ENCODE results near the gene NRARP. TPM values are rescaled to one million over a fixed set of nuclear protein-coding genes. Genes with fewer than 3 reads are reported as not detected.

Gene NRARP
- polyA plus RNA-seq, 3 donors: 15.4 TPM; not detected in 2

DNA sequence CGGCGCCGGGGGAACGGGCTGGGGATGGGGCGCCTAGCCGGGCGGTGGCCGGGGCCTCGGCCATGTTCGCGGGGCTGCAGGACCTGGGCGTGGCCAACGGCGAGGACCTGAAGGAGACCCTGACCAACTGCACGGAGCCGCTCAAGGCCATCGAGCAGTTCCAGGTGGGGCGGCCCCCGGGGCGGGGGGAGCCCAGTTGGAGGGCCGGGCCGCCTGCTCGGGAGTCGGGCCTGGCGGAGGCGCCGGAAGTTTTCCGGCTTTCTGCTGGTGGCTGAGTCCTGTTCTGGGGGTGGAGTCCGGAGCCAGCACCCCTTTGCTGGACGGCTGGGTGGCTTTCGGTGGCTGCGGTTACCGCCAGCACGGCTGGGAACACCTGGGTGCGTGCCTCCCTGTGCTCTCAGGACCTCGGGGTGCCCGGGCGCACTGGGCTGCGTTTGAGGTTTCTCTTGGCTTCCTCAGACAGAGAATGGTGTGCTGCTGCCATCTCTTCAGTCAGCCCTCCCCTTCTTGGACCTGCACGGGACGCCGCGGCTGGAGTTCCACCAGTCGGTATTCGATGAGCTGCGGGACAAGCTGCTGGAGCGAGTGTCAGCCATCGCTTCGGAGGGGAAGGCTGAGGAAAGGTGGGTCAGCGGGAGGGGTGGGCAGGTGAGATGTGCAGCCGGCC, 46.5 kb downstream of the NRARP start:
- peaks cover 12 to 21% of the 10 kb centered on the region in 2 donors for H3K36me3 ChIP-seq (replicated peaks in 1 of 2; ENCODE audit: control insufficient read depth in 1 of 2, insufficient read depth in 2 of 2, low read length in 2 of 2)
- H3K9me3 ChIP-seq (replicated peaks in 1 of 2; ENCODE audit: control insufficient read depth in 1 of 2, insufficient read depth in 1 of 2, low read length in 2 of 2): no peaks in the 10 kb centered on the region
- no peak for DNase-seq
- peak overlapping the region; percentile 76 for H3K9ac ChIP-seq (ENCODE audit: insufficient read depth, low read length, poor library complexity, severe bottlenecking)
- H3K4me3 ChIP-seq (replicated peaks in 1 of 3; ENCODE audit: low read depth in 2 of 3, low read length in 3 of 3): peak overlapping the region; percentile 52 to 94 (median 80)
- H4K20me1 ChIP-seq (ENCODE audit: insufficient read depth, low read length): peaks cover 25% of the 10 kb centered on the region
- peaks cover 0 to 6% (median 6%) of the 10 kb centered on the region in 3 donors for H3K27me3 Mint-ChIP-seq (ENCODE audit: low read depth in 3 of 3)
- TF ChIP-seq, protein P1, sequence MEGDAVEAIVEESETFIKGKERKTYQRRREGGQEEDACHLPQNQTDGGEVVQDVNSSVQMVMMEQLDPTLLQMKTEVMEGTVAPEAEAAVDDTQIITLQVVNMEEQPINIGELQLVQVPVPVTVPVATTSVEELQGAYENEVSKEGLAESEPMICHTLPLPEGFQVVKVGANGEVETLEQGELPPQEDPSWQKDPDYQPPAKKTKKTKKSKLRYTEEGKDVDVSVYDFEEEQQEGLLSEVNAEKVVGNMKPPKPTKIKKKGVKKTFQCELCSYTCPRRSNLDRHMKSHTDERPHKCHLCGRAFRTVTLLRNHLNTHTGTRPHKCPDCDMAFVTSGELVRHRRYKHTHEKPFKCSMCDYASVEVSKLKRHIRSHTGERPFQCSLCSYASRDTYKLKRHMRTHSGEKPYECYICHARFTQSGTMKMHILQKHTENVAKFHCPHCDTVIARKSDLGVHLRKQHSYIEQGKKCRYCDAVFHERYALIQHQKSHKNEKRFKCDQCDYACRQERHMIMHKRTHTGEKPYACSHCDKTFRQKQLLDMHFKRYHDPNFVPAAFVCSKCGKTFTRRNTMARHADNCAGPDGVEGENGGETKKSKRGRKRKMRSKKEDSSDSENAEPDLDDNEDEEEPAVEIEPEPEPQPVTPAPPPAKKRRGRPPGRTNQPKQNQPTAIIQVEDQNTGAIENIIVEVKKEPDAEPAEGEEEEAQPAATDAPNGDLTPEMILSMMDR (IDR thresholded peaks at IDR 0.05): no peak
- H3K9me3 Mint-ChIP-seq: no peaks in the 10 kb centered on the region
- H3K4me3 Mint-ChIP-seq: peak overlapping the region; percentile 87 to 91
- H3K79me2 ChIP-seq (ENCODE audit: insufficient read depth, low read length): peaks cover 19% of the 10 kb centered on the region
- peak overlapping the region in 4 of 7 donors; percentile 46 to 91 (median 76) for H3K27ac Mint-ChIP-seq
- H3K4me1 ChIP-seq (ENCODE audit: control insufficient read depth in 1 of 2, insufficient read depth in 2 of 2, low read length in 2 of 2): peaks cover 19 to 27% of the 10 kb centered on the region in 2 donors
- peaks cover 15 to 34% of the 10 kb centered on the region in 2 donors for H3K36me3 Mint-ChIP-seq
- H2AFZ ChIP-seq (ENCODE audit: insufficient read depth, low read depth, low read length, poor library complexity, severe bottlenecking): peak overlapping the region; percentile 97
- no peaks in the 10 kb centered on the region for H3K27me3 ChIP-seq (ENCODE audit: control insufficient read depth in 2 of 2, insufficient read depth in 2 of 2, low read length in 2 of 2)
- intact Hi-C loops (cut with micrococcal nuclease): loop anchor here (1.0 to 2.0 kb wide), 2 partner anchors 14 to 15 kb away; partner anchors contain the start of gene TUBB4B (in 2 of the 2)
- peak overlapping the region; percentile 98 for H3K4me2 ChIP-seq (replicated peaks; ENCODE audit: extremely low read depth, low read length, poor library complexity, severe bottlenecking)
- 2% methylated on average over 45 of the region's 51 CpGs for WGBS (ENCODE audit: insufficient coverage)
- H3K27ac ChIP-seq (ENCODE audit: low read depth in 1 of 2, low read length in 2 of 2): peak overlapping the region in 1 of 2 donors; percentile 75
- peaks cover 18% of the 10 kb centered on the region for H3K4me1 Mint-ChIP-seq

DNA sequence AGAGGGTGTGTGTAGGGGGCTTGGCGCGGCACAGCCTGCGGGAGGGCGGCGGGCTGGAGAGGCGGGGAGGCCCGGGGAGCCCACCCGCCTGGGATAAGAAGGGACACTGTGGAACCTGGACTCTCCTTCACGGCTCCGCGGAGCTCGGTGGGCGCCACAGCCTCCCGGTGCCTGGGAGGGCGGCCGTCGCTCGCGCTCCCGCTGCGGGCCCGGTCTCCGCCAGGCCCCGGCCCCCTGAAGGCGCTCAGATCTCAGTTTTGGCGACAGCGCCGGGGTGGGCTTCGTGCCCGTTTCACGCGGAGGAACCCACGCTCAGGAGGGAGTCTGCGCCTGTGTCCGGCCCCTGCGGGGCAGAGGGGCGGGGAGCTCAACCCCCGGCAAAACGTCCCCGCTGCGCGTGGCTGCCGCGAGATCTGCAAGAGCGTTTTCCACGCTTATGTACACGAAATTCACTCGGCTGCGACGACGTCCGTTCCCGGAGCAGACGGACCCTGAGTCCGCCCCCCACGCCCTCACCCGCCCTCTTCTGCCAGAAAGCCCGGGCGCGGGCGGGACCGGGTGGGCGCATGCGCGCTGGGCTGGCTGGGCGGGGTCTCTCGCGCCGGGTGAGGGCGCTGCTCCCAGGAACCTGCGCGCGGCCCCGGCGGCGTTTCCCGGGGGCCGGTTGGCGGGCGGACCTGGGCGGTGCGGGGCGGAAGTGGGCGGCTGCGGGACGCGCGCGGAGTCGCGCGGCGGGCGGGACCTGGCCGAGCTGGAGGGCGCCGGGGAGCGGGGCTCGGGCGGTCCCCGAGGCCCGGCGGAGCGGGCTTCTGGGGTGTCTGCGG, 47.2 kb downstream of the NRARP start, which contains the start of gene NELFB:
Gene NELFB, plus strand, starts transcription at position 704 of the 824 bp plus-strand sequence.
- intact Hi-C loops (cut with micrococcal nuclease): loop anchor here (1.0 to 2.0 kb wide), 2 partner anchors 14 kb away; partner anchors contain the start of gene TUBB4B (in 2 of the 2)
- TF ChIP-seq, protein P1 (IDR thresholded peaks at IDR 0.05): no peak

More for the DNA sequence above, 47.2 kb downstream of the NRARP start, which contains the start of gene NELFB:
- H3K27ac ChIP-seq (ENCODE audit: low read depth in 1 of 2, low read length in 2 of 2): peak within 1 kb of the TSS in 1 of 2 donors; percentile 75
- Mint-ChIP-seq H3K4me3 (peak within 1 kb of the TSS; percentile 88 to 95), H3K4me1 (peaks cover 18% of the 10 kb centered on the region), H3K9me3 (no peaks in the 10 kb centered on the region), H3K36me3 (peaks cover 15 to 34% of the 10 kb centered on the region in 2 donors), H3K27ac (peak within 1 kb of the TSS; percentile 46 to 91 (median 73)), H3K27me3 (ENCODE audit: low read depth in 3 of 3) (peaks cover 0 to 6% (median 6%) of the 10 kb centered on the region in 3 donors)
- peaks cover 25% of the 10 kb centered on the region for H4K20me1 ChIP-seq (ENCODE audit: insufficient read depth, low read length)
- H2AFZ ChIP-seq (ENCODE audit: insufficient read depth, low read depth, low read length, poor library complexity, severe bottlenecking): peak within 1 kb of the TSS; percentile 97
- no peaks in the 10 kb centered on the region for H3K9me3 ChIP-seq (replicated peaks in 1 of 2; ENCODE audit: control insufficient read depth in 1 of 2, insufficient read depth in 1 of 2, low read length in 2 of 2)
- peak within 1 kb of the TSS; percentile 65 to 94 (median 82) for H3K4me3 ChIP-seq (replicated peaks in 1 of 3; ENCODE audit: low read depth in 2 of 3, low read length in 3 of 3)
- WGBS (ENCODE audit: insufficient coverage): 3% methylated on average over 103 of the region's 105 CpGs
- no peaks in the 10 kb centered on the region for H3K27me3 ChIP-seq (ENCODE audit: control insufficient read depth in 2 of 2, insufficient read depth in 2 of 2, low read length in 2 of 2)
- DNase-seq: peak; percentile 81 to 87 (median 87)
- peaks cover 19% of the 10 kb centered on the region for H3K79me2 ChIP-seq (ENCODE audit: insufficient read depth, low read length)
- H3K4me2 ChIP-seq (replicated peaks; ENCODE audit: extremely low read depth, low read length, poor library complexity, severe bottlenecking): peak within 1 kb of the TSS; percentile 98
- peaks cover 12 to 21% of the 10 kb centered on the region in 2 donors for H3K36me3 ChIP-seq (replicated peaks in 1 of 2; ENCODE audit: control insufficient read depth in 1 of 2, insufficient read depth in 2 of 2, low read length in 2 of 2)
- peak within 1 kb of the TSS; percentile 76 for H3K9ac ChIP-seq (ENCODE audit: insufficient read depth, low read length, poor library complexity, severe bottlenecking)
- peaks cover 19 to 27% of the 10 kb centered on the region in 2 donors for H3K4me1 ChIP-seq (ENCODE audit: control insufficient read depth in 1 of 2, insufficient read depth in 2 of 2, low read length in 2 of 2)
